ENCODE results near the gene NOTCH3. TPM values are rescaled to one million over a fixed set of nuclear protein-coding genes. Genes with fewer than 3 reads are reported as not detected.
A peak's percentile ranks its signal among the peaks of the same experiment; 100 is the strongest.

Gene NOTCH3
- total and polyA plus RNA-seq, 2 donors, result 35.9 to 53.6 TPM

DNA sequence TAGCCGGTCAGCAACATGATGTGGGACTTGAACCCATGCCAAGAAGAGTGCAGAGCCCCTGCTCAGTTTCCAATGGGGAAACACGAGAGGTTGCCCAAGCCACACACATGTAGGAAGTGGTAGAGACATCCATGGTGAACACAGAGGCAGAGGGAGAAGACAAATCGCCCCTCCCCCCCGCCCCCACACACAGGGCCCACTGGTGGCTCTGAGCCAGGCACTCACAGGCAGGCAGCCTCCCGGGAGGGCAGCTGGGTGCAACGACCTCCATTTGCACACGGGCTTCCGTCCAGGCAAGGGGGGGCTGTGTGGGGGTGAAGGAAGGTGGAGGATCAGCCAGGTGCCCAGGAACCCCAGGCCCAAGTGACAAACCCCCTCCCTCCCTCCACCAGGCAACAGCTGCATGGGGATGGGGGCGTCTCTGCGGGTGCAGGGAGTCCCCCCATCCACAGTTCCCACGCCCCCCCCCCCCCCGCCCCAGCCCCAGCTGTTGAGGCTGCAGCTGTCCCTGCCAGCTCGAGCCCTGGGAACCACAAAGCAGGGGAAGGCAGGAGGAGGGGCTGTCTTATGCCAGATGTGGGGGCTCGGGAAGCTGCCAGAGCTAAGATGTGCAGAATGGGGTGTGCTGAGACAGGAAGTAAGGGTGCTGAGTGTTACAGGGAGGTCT is 3.4 kb downstream of the NOTCH3 start:
- DNase-seq (ENCODE audit: extremely low spot score), result no peak
- 21% methylated on average over 14 of the region's 14 CpGs for WGBS
- Histone ChIP-seq H3K4me3 (ENCODE audit: low read depth, low read length) (no peak overlapping the region), H3K4me1 (ENCODE audit: insufficient read depth) (no peaks in the 10 kb centered on the region), H3K36me3 (ENCODE audit: insufficient read depth) (no peaks in the 10 kb centered on the region), H3K27ac (ENCODE audit: low read depth) (no peak overlapping the region)

DNA sequence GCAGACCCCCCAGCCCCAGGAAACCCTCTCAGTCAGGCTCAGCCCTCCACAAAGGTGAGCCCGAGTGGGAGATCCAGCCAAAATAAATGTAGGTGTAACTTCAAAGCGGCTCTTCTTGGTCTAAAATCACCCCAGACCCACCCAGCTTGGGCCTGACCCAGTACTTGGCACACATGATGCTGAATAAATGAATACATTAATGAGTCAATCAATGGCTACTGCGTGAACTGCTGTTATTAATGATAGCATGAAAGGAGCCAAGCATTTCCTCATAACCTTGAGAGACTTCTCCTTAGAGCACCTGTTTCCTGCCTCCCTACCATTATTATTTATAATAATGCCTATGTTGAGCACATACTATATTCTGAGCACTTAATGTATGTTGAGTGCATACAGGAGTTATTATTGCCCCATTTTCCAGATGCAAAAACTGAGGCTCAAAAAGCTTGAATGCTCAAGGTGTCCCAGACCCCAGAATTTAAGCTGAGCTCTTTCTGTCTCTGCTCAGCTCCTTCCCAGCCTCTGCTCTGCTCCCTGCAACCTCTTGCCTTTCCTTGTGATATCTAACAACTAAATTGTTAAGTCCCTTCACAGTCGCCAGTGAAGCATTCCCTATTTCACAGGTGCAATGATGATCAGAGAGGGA is 4.3 kb downstream of the NOTCH3 start:
- no peak overlapping the region for H3K4me3 ChIP-seq (ENCODE audit: low read depth, low read length)
- WGBS, result 75% methylated on average over 4 of the region's 4 CpGs
- peak overlapping the region; percentile 28 for H3K27ac ChIP-seq (ENCODE audit: low read depth)
- H3K4me1 ChIP-seq (ENCODE audit: insufficient read depth), result no peaks in the 10 kb centered on the region
- no peaks in the 10 kb centered on the region for H3K36me3 ChIP-seq (ENCODE audit: insufficient read depth)
- DNase-seq (ENCODE audit: extremely low spot score), result no peak

DNA sequence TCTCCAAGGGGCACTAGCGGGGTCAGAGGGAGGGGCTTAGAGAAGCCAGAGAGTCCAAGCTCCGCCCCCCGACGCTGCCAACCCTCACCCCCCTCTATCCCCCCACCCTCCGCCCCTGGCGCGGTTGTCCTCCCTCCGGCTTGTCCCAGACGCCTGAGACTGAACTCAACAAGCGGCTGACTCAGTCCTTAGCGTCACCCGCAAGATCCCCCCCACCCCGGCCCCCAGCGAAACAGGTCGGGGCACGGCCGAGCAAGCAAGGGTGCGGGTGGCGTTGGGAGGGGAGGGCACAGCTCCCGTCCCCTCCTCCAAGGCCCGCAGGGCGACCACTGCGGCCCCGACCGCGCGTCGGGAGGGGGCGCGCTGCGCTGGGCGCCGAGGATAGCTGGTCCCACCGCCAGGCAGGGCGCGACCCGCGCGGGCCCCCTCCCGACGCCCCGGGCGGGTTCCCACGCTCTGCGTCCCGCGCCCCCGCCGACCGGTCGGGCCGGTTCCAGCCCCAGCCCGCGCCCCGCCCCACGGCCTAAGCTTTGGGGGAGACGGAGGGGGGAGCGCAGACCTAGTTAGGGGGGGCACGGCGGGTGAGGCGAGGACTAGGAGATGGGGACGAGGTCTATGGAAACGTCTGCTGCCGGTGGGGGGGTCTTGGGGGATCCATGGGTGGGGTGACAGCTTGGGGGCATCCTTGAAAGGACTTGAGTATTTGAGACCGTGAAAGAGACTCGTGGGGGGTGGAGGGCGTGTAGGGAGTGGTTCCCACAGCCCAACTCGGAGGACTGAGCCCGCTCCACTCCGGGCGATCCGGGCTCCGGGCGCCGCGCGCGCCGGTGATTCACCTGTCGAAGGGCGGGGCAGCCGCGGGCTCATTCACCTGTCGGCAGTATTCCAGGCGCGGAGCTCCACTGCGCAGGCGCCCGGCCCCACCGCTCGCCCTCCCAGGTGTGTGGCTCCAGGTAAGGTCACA is 5.1 kb downstream of the NOTCH3 start:
- no peaks in the 10 kb centered on the region for H3K36me3 ChIP-seq (ENCODE audit: insufficient read depth)
- H3K4me1 ChIP-seq (ENCODE audit: insufficient read depth), result no peaks in the 10 kb centered on the region
- H3K27ac ChIP-seq (ENCODE audit: low read depth), result peak overlapping the region; percentile 61
- peak; percentile 72 for DNase-seq (ENCODE audit: extremely low spot score)
- H3K4me3 ChIP-seq (ENCODE audit: low read depth, low read length), result peak overlapping the region; percentile 33
- WGBS, result 7% methylated on average over 91 of the region's 91 CpGs

DNA sequence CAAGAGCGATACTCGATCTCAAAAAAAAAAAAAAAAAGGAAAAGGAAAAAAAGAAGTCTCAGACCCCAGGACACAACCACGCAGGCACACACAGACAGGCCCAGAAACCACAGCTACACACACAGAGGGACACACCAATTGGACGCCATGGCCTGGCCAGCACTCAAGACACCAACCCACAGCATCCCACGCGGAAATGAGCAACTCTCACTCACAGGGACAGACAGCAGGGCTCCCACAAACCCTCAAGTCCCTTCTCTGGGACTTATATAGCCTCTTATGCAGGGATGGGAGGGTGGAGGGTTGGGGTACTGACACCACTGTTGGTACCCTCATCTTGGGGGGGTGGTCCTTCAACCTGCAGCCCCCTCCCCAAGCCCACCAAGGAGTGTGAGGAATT is 5.9 kb downstream of the NOTCH3 start:
- WGBS, result 59% methylated on average over 6 of the region's 6 CpGs
- DNase-seq (ENCODE audit: extremely low spot score), result no peak
- peak overlapping the region; percentile 38 for H3K27ac ChIP-seq (ENCODE audit: low read depth)
- no peaks in the 10 kb centered on the region for H3K36me3 ChIP-seq (ENCODE audit: insufficient read depth)
- no peak overlapping the region for H3K4me3 ChIP-seq (ENCODE audit: low read depth, low read length)
- no peaks in the 10 kb centered on the region for H3K4me1 ChIP-seq (ENCODE audit: insufficient read depth)

DNA sequence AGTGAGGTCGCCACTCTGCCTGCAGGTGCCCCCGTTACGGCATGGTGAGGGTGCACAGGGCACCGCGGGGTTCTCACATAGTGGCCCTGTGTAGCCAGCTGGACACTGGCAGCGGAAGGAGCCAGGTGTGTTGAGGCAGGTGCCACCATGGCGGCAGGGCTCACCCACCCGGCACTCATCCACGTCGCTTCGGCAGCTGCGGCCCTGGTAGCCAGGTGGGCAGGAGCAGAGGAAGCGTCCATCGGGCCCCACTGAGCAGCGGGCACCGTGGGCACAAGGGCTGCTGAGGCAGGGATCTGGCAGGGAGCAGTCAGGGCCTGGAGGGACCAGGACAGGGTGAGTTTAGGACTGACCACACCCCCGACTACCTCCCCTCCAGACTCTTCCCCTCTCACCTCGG is 8.8 kb downstream of the NOTCH3 start:
- Histone ChIP-seq H3K27ac (ENCODE audit: low read depth) (no peak overlapping the region), H3K4me1 (ENCODE audit: insufficient read depth) (no peaks in the 10 kb centered on the region)
- 97% methylated on average over 18 of the region's 18 CpGs for whole genome bisulfite sequencing

DNA sequence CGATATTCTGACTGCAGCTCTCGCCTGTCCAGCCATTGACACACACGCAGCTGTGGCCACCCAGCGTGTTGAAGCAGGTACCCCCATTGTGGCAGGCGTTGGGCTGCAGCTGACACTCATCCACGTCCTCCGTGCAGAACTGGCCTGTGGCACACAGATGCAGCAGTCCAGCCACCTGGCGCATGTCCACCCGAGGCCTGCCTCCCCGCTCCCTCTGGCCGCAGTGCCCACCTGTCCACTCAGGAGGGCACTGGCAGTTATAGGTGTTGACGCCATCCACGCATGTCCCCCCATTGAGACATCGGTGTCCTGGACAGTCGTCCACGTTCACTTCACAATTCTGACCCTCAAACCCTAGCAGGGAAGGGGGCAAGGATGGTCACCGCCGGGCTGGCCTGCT is 9.3 kb downstream of the NOTCH3 start:
- 95% methylated on average over 18 of the region's 18 CpGs for WGBS
- H3K4me1 ChIP-seq (ENCODE audit: insufficient read depth), result no peaks in the 10 kb centered on the region
- no peak overlapping the region for H3K4me3 ChIP-seq (ENCODE audit: low read depth, low read length)
- H3K27ac ChIP-seq (ENCODE audit: low read depth), result no peak overlapping the region
- no peaks in the 10 kb centered on the region for H3K36me3 ChIP-seq (ENCODE audit: insufficient read depth)
- DNase-seq (ENCODE audit: extremely low spot score), result no peak

More for the DNA sequence above, 8.8 kb downstream of the NOTCH3 start:
- Histone ChIP-seq H3K4me3 (ENCODE audit: low read depth, low read length) (no peak overlapping the region), H3K36me3 (ENCODE audit: insufficient read depth) (no peaks in the 10 kb centered on the region)
- DNase-seq (ENCODE audit: extremely low spot score), result no peak

DNA sequence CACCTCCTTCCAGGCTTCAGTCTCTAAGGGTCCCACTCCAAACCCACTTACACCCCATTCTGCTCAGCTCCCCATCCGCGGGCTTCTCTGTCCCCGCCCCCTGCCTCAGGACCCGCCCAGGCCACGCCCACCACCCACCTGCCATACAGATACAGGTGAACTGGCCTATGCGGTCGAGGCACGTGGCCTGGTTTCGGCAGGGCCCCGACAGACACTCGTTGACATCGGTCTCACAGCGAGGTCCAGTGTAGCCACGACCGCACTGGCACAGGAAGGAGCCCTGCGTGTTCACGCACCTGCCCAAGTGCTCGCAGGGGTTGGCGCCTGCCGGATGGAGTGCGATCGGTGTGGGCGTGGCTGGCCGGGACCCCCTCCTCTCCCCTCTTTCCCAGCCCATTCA is 11.9 kb downstream of the NOTCH3 start:
- H3K36me3 ChIP-seq (ENCODE audit: insufficient read depth), result no peaks in the 10 kb centered on the region
- no peak overlapping the region for H3K27ac ChIP-seq (ENCODE audit: low read depth)
- DNase-seq (ENCODE audit: extremely low spot score), result no peak
- H3K4me3 ChIP-seq (ENCODE audit: low read depth, low read length), result no peak overlapping the region
- H3K4me1 ChIP-seq (ENCODE audit: insufficient read depth), result no peaks in the 10 kb centered on the region
- 93% methylated on average over 24 of the region's 24 CpGs for WGBS

DNA sequence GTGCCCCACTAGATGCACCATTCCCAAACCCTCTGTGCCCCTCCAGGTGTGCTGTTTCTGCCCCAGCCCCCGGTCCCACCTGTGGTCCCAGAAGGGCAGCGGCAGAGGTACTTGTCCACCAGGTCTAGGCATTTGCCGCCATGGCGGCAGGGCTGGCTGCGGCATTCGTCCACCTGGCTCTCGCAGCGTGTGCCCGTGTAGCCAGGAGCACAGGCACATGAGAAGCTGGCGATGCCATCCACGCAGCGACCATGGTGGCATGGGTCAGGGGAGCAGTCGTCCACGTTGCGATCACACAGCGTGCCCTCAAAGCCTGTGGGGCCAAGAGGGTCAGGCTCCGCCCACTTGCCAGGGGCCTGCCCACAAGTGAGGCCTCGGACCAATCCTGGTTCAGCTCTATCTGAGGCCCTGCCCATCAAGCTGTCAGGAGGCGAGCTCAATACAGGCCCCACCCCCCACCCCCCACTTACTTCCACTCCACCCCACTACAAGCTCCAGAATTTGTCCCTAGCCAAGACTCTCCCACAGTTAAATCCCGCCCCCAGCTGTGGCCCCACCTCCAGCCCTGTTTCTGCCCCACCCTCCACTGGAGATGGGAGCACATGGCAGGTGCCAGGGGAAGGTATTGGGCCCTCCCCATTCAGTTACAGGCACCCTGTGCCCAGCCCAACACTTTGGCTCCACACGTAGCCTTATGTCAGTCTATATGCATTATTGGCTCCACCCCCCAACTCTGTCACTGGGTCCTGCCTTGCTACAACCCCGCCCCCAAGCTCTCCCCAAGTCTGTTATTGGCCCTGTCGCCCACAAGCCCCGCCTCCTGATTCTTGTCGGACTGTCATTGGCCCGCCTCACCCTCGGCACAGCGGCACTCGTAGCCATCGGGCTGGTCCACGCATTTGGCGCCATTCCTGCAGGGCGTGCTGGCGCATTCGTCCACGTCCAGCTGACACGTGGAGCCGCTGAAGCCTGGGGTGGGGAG is 13.5 kb downstream of the NOTCH3 start:
- Histone ChIP-seq H3K4me3 (ENCODE audit: low read depth, low read length) (no peak overlapping the region), H3K4me1 (ENCODE audit: insufficient read depth) (no peaks in the 10 kb centered on the region), H3K27ac (ENCODE audit: low read depth) (no peak overlapping the region), H3K36me3 (ENCODE audit: insufficient read depth) (no peaks in the 10 kb centered on the region)
- WGBS, result 94% methylated on average over 38 of the region's 38 CpGs
- no peak for DNase-seq (ENCODE audit: extremely low spot score)

DNA sequence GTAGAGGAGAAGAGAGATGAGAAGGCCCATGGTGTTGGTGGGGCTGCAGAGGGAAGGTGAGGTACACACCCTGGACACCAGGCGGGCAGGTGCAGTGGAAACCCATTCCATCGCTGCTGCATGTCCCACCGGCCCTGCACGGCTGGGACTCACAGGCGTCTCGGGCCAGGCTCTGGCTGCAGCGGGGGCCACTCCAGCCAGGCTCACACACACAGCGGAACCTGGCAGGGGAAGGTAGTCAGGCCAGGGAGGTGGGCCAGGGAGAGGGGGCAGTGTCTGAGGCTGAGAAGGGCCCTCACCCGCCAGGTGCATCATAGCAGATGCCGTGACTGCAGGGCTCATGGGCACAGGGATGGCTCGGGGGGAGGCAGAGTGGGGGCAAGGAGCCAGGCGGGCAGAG is 15.6 kb downstream of the NOTCH3 start:
- Histone ChIP-seq H3K4me1 (ENCODE audit: insufficient read depth) (no peaks in the 10 kb centered on the region), H3K4me3 (ENCODE audit: low read depth, low read length) (no peak overlapping the region), H3K36me3 (ENCODE audit: insufficient read depth) (no peaks in the 10 kb centered on the region), H3K27ac (ENCODE audit: low read depth) (no peak overlapping the region)
- DNase-seq (ENCODE audit: extremely low spot score), result no peak
- 92% methylated on average over 12 of the region's 12 CpGs for WGBS

DNA sequence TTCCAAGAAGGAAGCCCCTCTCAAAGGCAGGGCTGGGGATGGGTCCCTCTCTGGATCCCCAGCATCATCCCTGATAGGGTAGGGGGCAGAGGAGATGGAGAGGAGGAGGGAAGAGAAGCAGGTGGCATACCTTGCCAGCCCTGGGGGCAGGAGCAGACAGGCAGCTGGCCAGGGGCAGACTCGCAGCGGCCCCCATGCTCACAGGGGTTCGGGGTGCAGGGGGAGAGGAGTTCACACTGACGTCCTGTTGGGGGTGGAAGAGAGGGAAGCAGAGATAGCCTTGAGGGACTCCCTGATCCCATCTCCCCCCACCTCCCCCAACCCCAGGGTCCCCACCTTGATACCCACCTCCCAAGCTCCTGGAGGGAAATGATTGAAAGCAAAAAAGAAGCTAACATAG is 16.0 kb downstream of the NOTCH3 start:
- WGBS, result 79% methylated on average over 4 of the region's 4 CpGs
- no peaks in the 10 kb centered on the region for H3K4me1 ChIP-seq (ENCODE audit: insufficient read depth)
- H3K27ac ChIP-seq (ENCODE audit: low read depth), result no peak overlapping the region
- no peaks in the 10 kb centered on the region for H3K36me3 ChIP-seq (ENCODE audit: insufficient read depth)
- DNase-seq (ENCODE audit: extremely low spot score), result no peak
- no peak overlapping the region for H3K4me3 ChIP-seq (ENCODE audit: low read depth, low read length)

DNA sequence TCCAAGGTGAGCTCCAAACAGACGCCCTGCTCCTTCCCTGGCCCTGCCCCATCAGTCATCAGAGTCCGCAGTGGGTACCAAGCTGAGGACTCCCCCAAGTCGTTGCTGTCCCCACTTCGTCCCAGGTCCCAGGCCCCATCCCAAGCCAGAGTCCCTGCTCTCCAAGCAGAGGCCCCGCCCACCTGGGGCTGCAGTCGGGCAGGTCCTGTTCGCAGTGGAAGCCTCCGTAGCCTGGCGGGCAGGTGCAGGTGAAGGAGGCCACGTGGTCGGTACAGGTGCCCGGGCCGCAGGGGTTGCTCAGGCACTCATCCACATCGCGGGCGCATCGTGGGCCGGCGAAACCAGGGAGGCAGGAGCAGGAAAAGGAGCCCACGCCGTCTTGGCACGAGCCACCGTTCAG is 19.4 kb downstream of the NOTCH3 start:
- WGBS, result 90% methylated on average over 23 of the region's 23 CpGs
- Histone ChIP-seq H3K36me3 (ENCODE audit: insufficient read depth) (no peaks in the 10 kb centered on the region), H3K27ac (ENCODE audit: low read depth) (no peak overlapping the region), H3K4me1 (ENCODE audit: insufficient read depth) (no peaks in the 10 kb centered on the region), H3K4me3 (ENCODE audit: low read depth, low read length) (no peak overlapping the region)
- DNase-seq (ENCODE audit: extremely low spot score), result no peak

DNA sequence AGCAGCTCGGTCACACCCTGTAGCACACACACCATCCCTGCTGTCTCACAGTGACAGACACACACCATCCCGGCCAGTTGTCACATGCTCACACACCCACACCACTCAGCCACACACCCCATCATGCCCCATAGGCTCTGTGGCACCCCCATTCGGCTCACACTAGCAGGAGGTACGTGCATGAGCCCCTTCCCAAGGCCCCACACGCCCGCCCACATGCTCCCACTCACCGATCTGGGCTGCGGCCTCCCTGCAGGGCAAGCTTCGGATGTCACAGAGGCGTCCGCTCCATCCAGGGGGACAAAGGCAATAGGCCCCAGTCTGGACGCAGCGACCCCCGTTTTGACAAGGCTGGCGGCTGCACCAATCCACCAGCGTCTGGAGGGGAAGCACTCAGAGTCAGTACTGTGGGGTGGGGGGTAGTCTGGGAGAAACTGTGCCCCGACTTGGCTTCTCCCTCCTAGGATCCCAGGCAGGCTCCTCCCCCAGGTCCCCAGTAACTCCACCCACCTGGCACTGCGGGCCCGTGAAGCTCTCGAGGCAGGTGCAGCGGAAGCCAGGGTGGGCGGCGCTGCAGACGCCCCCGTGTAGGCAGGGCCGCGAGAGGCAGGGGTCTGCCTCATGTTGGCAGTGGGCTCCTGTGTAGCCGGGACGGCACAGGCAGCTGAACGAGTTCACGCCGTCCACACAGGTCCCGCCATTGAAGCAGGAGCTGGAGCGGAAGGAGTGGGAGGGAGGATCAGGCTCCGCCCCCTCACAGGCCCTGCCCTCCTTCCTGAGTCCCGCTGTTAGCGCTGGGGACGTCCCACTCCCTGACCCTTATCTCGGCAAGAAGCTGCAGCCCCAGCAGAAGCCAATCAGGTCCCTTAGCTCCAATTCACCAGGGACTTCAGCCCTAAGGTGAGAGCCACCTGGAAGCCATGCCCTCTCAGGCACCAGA is 20.1 kb downstream of the NOTCH3 start:
- WGBS, result 77% methylated on average over 39 of the region's 39 CpGs
- no peak for DNase-seq (ENCODE audit: extremely low spot score)
- Histone ChIP-seq H3K4me1 (ENCODE audit: insufficient read depth) (no peaks in the 10 kb centered on the region), H3K4me3 (ENCODE audit: low read depth, low read length) (no peak overlapping the region), H3K36me3 (ENCODE audit: insufficient read depth) (no peaks in the 10 kb centered on the region), H3K27ac (ENCODE audit: low read depth) (no peak overlapping the region)
